Neuron (in vitro differentiated cells): ENCODE measurements around the gene P2RX4.

Experiments
- H2AFZ ChIP-seq: one replicate; pipeline ENCODE4 v1.6.1; 2013; ENCODE audit warnings: low read depth, mild to moderate bottlenecking, inconsistent platforms, low read length, moderate library complexity
- H3K27me3 ChIP-seq: one replicate; pipeline ENCODE4 v1.6.1; 2013; ENCODE audit warnings: low read length; ENCODE audit not compliant: insufficient read depth
- H3K36me3 ChIP-seq: one replicate; pipeline ENCODE4 v1.6.1; 2013; ENCODE audit warnings: low read length; ENCODE audit not compliant: insufficient read depth
- H3K4me1 ChIP-seq: one replicate; pipeline ENCODE4 v1.6.1; 2013; ENCODE audit warnings: low read length; ENCODE audit not compliant: insufficient read depth
- H3K4me3 ChIP-seq: 2 replicates; pipeline ENCODE4 v1.5.1; 2013; ENCODE audit warnings: mild to moderate bottlenecking, low read length, moderate library complexity
- H3K9me3 ChIP-seq: one replicate; pipeline ENCODE4 v1.6.1; 2013; ENCODE audit warnings: low read length

The P2RX4 gene

GRCh38 chr12:121176826-121177529 lies 33.0 kb upstream of the P2RX4 start:
- peaks cover 6% of the 10 kb centered on the region for H3K27me3 ChIP-seq
- H2AFZ ChIP-seq: no peak overlapping the region
- H3K9me3 ChIP-seq: no peaks in the 10 kb centered on the region
- no peaks in the 10 kb centered on the region for H3K4me1 ChIP-seq
- no peak overlapping the region for H3K4me3 ChIP-seq
- no peaks in the 10 kb centered on the region for H3K36me3 ChIP-seq

GRCh38 chr12:121181181-121181580 lies 28.7 kb upstream of the P2RX4 start:
- Histone ChIP-seq H2AFZ (no peak overlapping the region), H3K4me3 (no peak overlapping the region), H3K4me1 (no peaks in the 10 kb centered on the region), H3K36me3 (no peaks in the 10 kb centered on the region), H3K9me3 (no peaks in the 10 kb centered on the region), H3K27me3 (peaks cover under 1% of the 10 kb centered on the region)

- H3K4me1 ChIP-seq: no peaks in the 10 kb centered on the region
- H3K4me3 ChIP-seq: no peak overlapping the region
- no peak overlapping the region for H2AFZ ChIP-seq
- no peaks in the 10 kb centered on the region for H3K36me3 ChIP-seq
- no peaks in the 10 kb centered on the region for H3K27me3 ChIP-seq
- no peaks in the 10 kb centered on the region for H3K9me3 ChIP-seq
Measured at GRCh38 chr12:121182222-121182893, 27.6 kb upstream of the P2RX4 start.

- no peak overlapping the region for H2AFZ ChIP-seq
- H3K9me3 ChIP-seq: no peaks in the 10 kb centered on the region
- H3K36me3 ChIP-seq: no peaks in the 10 kb centered on the region
- no peaks in the 10 kb centered on the region for H3K27me3 ChIP-seq
- H3K4me1 ChIP-seq: no peaks in the 10 kb centered on the region
- H3K4me3 ChIP-seq: no peak overlapping the region
Measured at GRCh38 chr12:121184425-121184824, 25.5 kb upstream of the P2RX4 start.

- no peak overlapping the region for H3K4me3 ChIP-seq
- no peaks in the 10 kb centered on the region for H3K9me3 ChIP-seq
- H3K27me3 ChIP-seq: no peaks in the 10 kb centered on the region
- H3K36me3 ChIP-seq: no peaks in the 10 kb centered on the region
- no peak overlapping the region for H2AFZ ChIP-seq
- no peaks in the 10 kb centered on the region for H3K4me1 ChIP-seq
Measured at GRCh38 chr12:121184984-121185889, 24.7 kb upstream of the P2RX4 start.

GRCh38 chr12:121186826-121187225 lies 23.1 kb upstream of the P2RX4 start:
- no peaks in the 10 kb centered on the region for H3K4me1 ChIP-seq
- H2AFZ ChIP-seq: no peak overlapping the region
- no peaks in the 10 kb centered on the region for H3K9me3 ChIP-seq
- H3K27me3 ChIP-seq: no peaks in the 10 kb centered on the region
- H3K36me3 ChIP-seq: no peaks in the 10 kb centered on the region
- H3K4me3 ChIP-seq: no peak overlapping the region

GRCh38 chr12:121187501-121187900 lies 22.4 kb upstream of the P2RX4 start:
- Histone ChIP-seq H2AFZ (no peak overlapping the region), H3K36me3 (no peaks in the 10 kb centered on the region), H3K4me1 (no peaks in the 10 kb centered on the region), H3K27me3 (no peaks in the 10 kb centered on the region), H3K4me3 (no peak overlapping the region), H3K9me3 (no peaks in the 10 kb centered on the region)

- H3K27me3 ChIP-seq: no peaks in the 10 kb centered on the region
- H3K4me3 ChIP-seq: no peak overlapping the region
- no peak overlapping the region for H2AFZ ChIP-seq
- no peaks in the 10 kb centered on the region for H3K9me3 ChIP-seq
- H3K36me3 ChIP-seq: no peaks in the 10 kb centered on the region
- H3K4me1 ChIP-seq: no peaks in the 10 kb centered on the region
Measured at GRCh38 chr12:121188227-121188626, 21.7 kb upstream of the P2RX4 start.

GRCh38 chr12:121189131-121189530 lies 20.8 kb upstream of the P2RX4 start:
- Histone ChIP-seq H2AFZ (no peak overlapping the region), H3K4me1 (no peaks in the 10 kb centered on the region), H3K27me3 (no peaks in the 10 kb centered on the region), H3K4me3 (no peak overlapping the region), H3K9me3 (no peaks in the 10 kb centered on the region), H3K36me3 (no peaks in the 10 kb centered on the region)

GRCh38 chr12:121189619-121190155 lies 20.2 kb upstream of the P2RX4 start:
- no peak overlapping the region for H2AFZ ChIP-seq
- no peaks in the 10 kb centered on the region for H3K27me3 ChIP-seq
- no peaks in the 10 kb centered on the region for H3K9me3 ChIP-seq
- H3K4me3 ChIP-seq: no peak overlapping the region
- H3K4me1 ChIP-seq: no peaks in the 10 kb centered on the region
- no peaks in the 10 kb centered on the region for H3K36me3 ChIP-seq

GRCh38 chr12:121190523-121191031 lies 19.4 kb upstream of the P2RX4 start:
- no peaks in the 10 kb centered on the region for H3K9me3 ChIP-seq
- H3K36me3 ChIP-seq: no peaks in the 10 kb centered on the region
- H2AFZ ChIP-seq: no peak overlapping the region
- no peaks in the 10 kb centered on the region for H3K27me3 ChIP-seq
- H3K4me1 ChIP-seq: no peaks in the 10 kb centered on the region
- no peak overlapping the region for H3K4me3 ChIP-seq

- H3K27me3 ChIP-seq: no peaks in the 10 kb centered on the region
- no peaks in the 10 kb centered on the region for H3K36me3 ChIP-seq
- H3K4me1 ChIP-seq: no peaks in the 10 kb centered on the region
- no peak overlapping the region for H3K4me3 ChIP-seq
- H3K9me3 ChIP-seq: no peaks in the 10 kb centered on the region
- H2AFZ ChIP-seq: no peak overlapping the region
Measured at GRCh38 chr12:121191151-121191550, 18.8 kb upstream of the P2RX4 start.

- H2AFZ ChIP-seq: no peak overlapping the region
- peaks cover 2% of the 10 kb centered on the region for H3K27me3 ChIP-seq
- no peaks in the 10 kb centered on the region for H3K36me3 ChIP-seq
- no peaks in the 10 kb centered on the region for H3K9me3 ChIP-seq
- H3K4me3 ChIP-seq: no peak overlapping the region
- no peaks in the 10 kb centered on the region for H3K4me1 ChIP-seq
Measured at GRCh38 chr12:121196902-121197301, 13.0 kb upstream of the P2RX4 start.
